MCF 10A (cell line): ENCODE data around the gene CTXN2. TPM values are rescaled to one million over a fixed set of nuclear protein-coding genes. Genes with fewer than 3 reads are reported as not detected.

Experiments used
- BruUV-seq: library from RNA; stranded (reverse); fragments of 400-500 nt; replicated peaks from 2 replicates; lab custom pipeline; 2021; lab: Mats Ljungman, UMichigan
- CTCF ChIA-PET: fragments of 300-600 bp; sonication (Branson Sonifier 250); formaldehyde crosslinking; extraction: SDS; loops from one replicate; lab custom pipeline; 2021; ENCODE audit warnings: antibody characterized with exemption, inconsistent platforms; lab: Yijun Ruan, JAX
- POLR2A ChIA-PET: fragments of 300-600, 350-650 bp; sonication (Branson Sonifier 250); formaldehyde crosslinking; extraction: SDS; loops from one replicate; lab custom pipeline; 2020; ENCODE audit warnings: antibody characterized with exemption, inconsistent platforms; lab: Yijun Ruan, JAX
- DNase-seq: peaks from one replicate; pipeline ENCODE4 v3.0.0-alpha.2; 2018; ENCODE audit not compliant: unreplicated experiment
- H3K27ac Mint-ChIP-seq: one replicate; pipeline ENCODE4 v1.8.0; 2022; ENCODE audit warnings: mild to moderate bottlenecking, low read depth, mixed read lengths; ENCODE audit not compliant: unreplicated experiment
- H3K27me3 Mint-ChIP-seq: one replicate; pipeline ENCODE4 v1.8.0; 2022; ENCODE audit warnings: mixed read lengths; ENCODE audit not compliant: insufficient read depth, unreplicated experiment
- H3K36me3 Mint-ChIP-seq: one replicate; pipeline ENCODE4 v1.8.0; 2022; ENCODE audit warnings: mild to moderate bottlenecking, moderate library complexity, mixed read lengths; ENCODE audit not compliant: insufficient read depth, unreplicated experiment
- H3K4me1 Mint-ChIP-seq: one replicate; pipeline ENCODE4 v1.8.0; 2022; ENCODE audit warnings: mixed read lengths; ENCODE audit not compliant: insufficient read depth, unreplicated experiment
- H3K4me3 Mint-ChIP-seq: one replicate; pipeline ENCODE4 v1.8.0; 2022; ENCODE audit warnings: mild to moderate bottlenecking, moderate library complexity, mixed read lengths; ENCODE audit not compliant: unreplicated experiment
- H3K9me3 Mint-ChIP-seq: one replicate; pipeline ENCODE4 v1.8.0; 2022; ENCODE audit warnings: mixed read lengths; ENCODE audit not compliant: unreplicated experiment
- intact Hi-C: fragments of 100-400 bp; cut with micrococcal nuclease; formaldehyde crosslinking; loops from 2 replicates; pipeline ENCODE4 v1.14.1; 2022
- total RNA-seq: library from RNA; stranded (reverse); gene quantifications from 2 replicates; pipeline ENCODE4 v1.2.3, GENCODE V29; 2022
- TF ChIP-seq, protein P1 (sequence below): fragments of 200-600 bp; IDR thresholded peaks from one replicate; pipeline ENCODE4 v1.8.0; 2022; ENCODE audit warnings: antibody characterized with exemption, mild to moderate bottlenecking; ENCODE audit not compliant: unreplicated experiment

The CTXN2 gene
- total RNA-seq, 1 experiment from 2014 or later = not detected

- BruUV-seq = no TSS peak
- Mint-ChIP-seq H3K36me3 (no peaks in the 10 kb centered on the region), H3K4me1 (peaks cover 6% of the 10 kb centered on the region), H3K9me3 (no peaks in the 10 kb centered on the region), H3K27me3 (no peaks in the 10 kb centered on the region), H3K4me3 (no peak overlapping the region), H3K27ac (no peak overlapping the region)
- DNase-seq = no peak
- TF ChIP-seq, protein P1, sequence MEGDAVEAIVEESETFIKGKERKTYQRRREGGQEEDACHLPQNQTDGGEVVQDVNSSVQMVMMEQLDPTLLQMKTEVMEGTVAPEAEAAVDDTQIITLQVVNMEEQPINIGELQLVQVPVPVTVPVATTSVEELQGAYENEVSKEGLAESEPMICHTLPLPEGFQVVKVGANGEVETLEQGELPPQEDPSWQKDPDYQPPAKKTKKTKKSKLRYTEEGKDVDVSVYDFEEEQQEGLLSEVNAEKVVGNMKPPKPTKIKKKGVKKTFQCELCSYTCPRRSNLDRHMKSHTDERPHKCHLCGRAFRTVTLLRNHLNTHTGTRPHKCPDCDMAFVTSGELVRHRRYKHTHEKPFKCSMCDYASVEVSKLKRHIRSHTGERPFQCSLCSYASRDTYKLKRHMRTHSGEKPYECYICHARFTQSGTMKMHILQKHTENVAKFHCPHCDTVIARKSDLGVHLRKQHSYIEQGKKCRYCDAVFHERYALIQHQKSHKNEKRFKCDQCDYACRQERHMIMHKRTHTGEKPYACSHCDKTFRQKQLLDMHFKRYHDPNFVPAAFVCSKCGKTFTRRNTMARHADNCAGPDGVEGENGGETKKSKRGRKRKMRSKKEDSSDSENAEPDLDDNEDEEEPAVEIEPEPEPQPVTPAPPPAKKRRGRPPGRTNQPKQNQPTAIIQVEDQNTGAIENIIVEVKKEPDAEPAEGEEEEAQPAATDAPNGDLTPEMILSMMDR = no peak
- intact Hi-C loops = no loop called here
- ChIA-PET POLR2A (no interaction called here), CTCF (interaction anchor here (0.9 to 1.4 kb wide), 3 partner anchors 9 to 157 kb away, joined by 3 to 7 read pairs (median 3); no protein-coding TSS in a partner anchor)
Measured at GRCh38 chr15:48242015-48242414, 50.5 kb downstream of the CTXN2 start.

DNA sequence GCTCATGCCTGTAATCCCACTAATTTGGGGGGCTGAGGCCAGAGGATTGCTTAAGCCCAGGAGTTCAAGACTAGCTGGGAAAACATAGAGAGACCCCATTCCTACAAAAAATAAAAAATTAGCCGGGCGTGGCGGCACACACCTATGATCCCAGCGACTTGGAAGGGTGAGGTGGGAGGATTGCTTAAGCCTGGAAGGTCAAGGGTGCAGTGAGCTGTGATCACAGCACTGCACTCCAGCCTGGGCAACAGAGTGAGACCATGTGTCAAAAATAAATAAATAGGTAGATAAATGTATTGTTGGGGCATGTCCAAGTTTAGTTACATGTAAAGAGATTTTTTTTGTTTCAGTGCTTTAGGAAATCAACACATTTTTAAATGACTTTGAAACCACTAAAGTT lies 51.1 kb downstream of the CTXN2 start:
- no peak overlapping the region for H3K27ac Mint-ChIP-seq
- no TSS peak for BruUV-seq
- ChIA-PET CTCF (interaction anchor here (0.5 to 1.4 kb wide), 2 partner anchors 8 to 537 kb away, joined by 5 to 7 read pairs; no protein-coding TSS in a partner anchor), POLR2A (no interaction called here)
- no peaks in the 10 kb centered on the region for H3K27me3 Mint-ChIP-seq
- DNase-seq = no peak
- no peaks in the 10 kb centered on the region for H3K36me3 Mint-ChIP-seq
- intact Hi-C loops = no loop called here
- peaks cover 6% of the 10 kb centered on the region for H3K4me1 Mint-ChIP-seq
- no peaks in the 10 kb centered on the region for H3K9me3 Mint-ChIP-seq
- H3K4me3 Mint-ChIP-seq = no peak overlapping the region
- TF ChIP-seq, protein P1 = no peak

GRCh38 chr15:48244921-48245320 lies 53.5 kb downstream of the CTXN2 start:
- intact Hi-C loops = loop anchor here (5.0 kb wide), 1 partner anchor 533 kb away; no protein-coding TSS in a partner anchor
- BruUV-seq = no TSS peak
- ChIA-PET CTCF (interaction anchor here (0.6 kb wide), 1 partner anchor 526 kb away, joined by 3 read pairs; no protein-coding TSS in a partner anchor), POLR2A (no interaction called here)
- no peaks in the 10 kb centered on the region for H3K9me3 Mint-ChIP-seq
- peak; percentile 81 for DNase-seq
- no peaks in the 10 kb centered on the region for H3K27me3 Mint-ChIP-seq
- H3K27ac Mint-ChIP-seq = no peak overlapping the region
- H3K36me3 Mint-ChIP-seq = no peaks in the 10 kb centered on the region
- TF ChIP-seq, protein P1 = no peak
- H3K4me3 Mint-ChIP-seq = no peak overlapping the region
- peaks cover 6% of the 10 kb centered on the region for H3K4me1 Mint-ChIP-seq

DNA sequence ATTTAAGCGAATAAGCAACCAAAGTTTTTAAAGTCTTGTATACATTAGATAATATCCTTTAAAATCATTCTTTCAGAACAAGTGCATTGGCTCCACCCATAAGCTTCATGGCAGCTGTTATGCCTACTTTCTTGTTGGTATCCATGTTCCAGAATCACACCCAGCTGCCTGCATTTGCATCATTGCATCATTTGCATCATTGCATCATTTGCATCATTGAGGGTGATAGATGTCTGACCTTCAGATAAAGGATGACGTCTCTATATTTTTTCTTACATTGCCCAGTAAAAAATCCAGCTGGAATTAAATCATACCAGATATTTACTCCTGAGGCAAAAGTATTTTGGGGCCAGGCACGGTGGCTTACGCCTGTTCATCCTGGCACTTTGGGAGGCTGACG lies 56.9 kb downstream of the CTXN2 start:
- TF ChIP-seq, protein P1 = no peak
- CTCF ChIA-PET = interaction anchor here (0.6 to 5.0 kb wide), 6 partner anchors 136 to 1746 kb away, joined by 3 to 49 read pairs (median 3); no protein-coding TSS in a partner anchor
- intact Hi-C loops = loop anchor here (5.0 kb wide), 1 partner anchor 536 kb away; no protein-coding TSS in a partner anchor
- no peaks in the 10 kb centered on the region for H3K36me3 Mint-ChIP-seq
- H3K4me1 Mint-ChIP-seq = peaks cover 16% of the 10 kb centered on the region
- no peak overlapping the region for H3K27ac Mint-ChIP-seq
- H3K27me3 Mint-ChIP-seq = no peaks in the 10 kb centered on the region
- POLR2A ChIA-PET = no interaction called here
- no TSS peak for BruUV-seq
- no peak overlapping the region for H3K4me3 Mint-ChIP-seq
- no peaks in the 10 kb centered on the region for H3K9me3 Mint-ChIP-seq
- no peak for DNase-seq
